ENCODE results near the gene MRPL27.

MRPL27 gene

DNA sequence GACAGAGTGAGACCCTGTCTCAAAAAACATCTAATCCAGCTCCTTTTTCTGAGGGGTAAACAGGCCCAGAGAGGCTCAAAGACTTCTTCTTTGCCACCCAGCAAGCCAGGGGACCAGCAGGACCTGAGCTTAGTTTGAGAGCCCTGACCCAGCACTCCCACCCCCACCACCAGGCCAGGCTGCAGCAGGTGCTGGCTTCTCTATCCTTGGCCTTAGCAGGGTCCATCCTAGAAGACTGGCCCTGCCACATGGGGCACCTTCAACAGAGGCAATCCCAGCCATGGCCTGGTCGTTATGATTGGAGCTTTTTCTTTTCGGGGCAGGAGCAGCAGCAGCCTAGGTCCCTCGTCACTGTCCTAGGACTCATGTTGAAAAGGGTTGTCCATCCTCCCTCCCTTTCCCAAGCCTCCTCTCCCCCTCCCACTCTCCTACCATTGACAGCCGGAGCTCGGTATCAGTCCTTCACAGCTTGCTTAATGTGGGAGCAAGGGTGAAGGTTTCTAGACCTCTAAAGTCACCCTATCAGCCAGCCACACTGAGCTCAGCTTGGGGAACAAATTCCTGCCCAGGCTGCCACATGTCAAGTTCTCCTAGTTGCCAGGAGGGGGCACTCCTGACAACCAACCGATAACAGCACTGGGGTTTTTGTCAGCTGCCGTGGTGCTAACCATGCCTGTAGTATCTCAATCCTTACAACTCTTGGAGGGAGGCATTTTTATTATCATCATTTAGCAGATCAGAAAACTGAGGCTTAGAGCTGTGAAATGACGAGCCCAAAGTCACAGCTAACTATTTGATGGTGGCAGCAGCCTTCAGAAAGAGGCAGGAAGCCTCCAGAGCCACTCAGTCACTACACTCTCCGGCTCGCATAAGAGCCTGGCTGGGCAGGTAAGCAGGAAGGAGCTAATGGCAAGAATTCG, 11.2 kb downstream of the MRPL27 start:
- peak in 3 of 4 experiments; percentile 30 to 37 (median 36) for DNase-seq (ENCODE audit: low read depth in 4 of 4, low spot score in 1 of 4)

DNA sequence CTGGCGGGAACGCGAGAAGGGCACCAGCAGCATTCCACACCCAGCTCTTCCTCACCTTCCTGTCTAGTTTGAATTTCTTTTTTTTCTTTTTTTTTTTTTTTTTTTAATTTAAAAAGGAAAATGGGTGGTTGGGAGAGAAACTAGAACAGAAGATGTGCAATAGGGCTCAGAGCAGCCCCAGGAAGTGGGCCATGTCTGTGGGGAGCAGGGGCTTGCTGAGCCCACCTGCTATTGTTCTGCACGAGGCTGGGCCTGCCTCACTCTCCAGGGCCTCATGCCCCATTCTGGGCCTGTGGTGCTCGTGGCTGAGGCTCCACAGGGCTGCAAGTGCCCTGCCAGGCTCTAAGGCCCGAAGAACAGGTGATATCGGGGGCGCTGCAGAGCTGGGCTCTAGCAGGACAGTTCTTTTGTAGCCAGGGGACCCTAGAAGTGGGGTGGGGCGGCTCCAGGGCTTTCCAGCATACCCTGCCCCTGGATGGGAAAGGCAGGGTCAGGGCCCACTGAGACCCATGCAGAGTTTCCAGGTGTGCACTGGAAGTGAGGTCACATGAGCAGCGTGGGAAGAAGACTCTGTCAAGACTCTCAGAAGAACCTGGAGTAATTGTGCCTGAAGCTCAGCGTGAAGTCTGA, 12.4 kb downstream of the MRPL27 start:
- no peak for DNase-seq (ENCODE audit: low read depth in 4 of 4, low spot score in 1 of 4)

DNA sequence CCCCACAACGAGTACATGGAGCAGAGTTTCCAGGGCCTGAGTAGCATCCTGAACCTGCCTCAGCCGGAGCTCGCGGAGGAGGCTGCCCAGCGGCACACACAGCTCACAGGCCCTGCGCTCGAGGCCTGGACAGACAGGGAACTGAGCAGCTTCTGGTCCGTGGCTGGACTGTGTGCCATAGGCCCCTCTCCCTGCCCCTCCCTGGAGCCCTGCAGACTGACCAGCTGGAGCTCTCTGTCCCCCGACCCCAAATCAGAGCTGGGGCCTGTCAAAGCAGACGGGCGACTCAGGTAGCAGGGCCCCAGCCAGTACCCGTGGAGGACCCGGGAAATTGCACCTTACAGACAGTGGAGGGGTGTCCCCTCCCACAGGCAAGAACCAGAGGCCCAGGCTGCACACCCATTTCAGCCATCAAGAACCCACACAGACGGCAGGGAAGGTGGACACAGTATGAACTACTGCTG, 13.0 kb downstream of the MRPL27 start:
- DNase-seq (ENCODE audit: low read depth in 4 of 4, low spot score in 1 of 4) = no peak

DNA sequence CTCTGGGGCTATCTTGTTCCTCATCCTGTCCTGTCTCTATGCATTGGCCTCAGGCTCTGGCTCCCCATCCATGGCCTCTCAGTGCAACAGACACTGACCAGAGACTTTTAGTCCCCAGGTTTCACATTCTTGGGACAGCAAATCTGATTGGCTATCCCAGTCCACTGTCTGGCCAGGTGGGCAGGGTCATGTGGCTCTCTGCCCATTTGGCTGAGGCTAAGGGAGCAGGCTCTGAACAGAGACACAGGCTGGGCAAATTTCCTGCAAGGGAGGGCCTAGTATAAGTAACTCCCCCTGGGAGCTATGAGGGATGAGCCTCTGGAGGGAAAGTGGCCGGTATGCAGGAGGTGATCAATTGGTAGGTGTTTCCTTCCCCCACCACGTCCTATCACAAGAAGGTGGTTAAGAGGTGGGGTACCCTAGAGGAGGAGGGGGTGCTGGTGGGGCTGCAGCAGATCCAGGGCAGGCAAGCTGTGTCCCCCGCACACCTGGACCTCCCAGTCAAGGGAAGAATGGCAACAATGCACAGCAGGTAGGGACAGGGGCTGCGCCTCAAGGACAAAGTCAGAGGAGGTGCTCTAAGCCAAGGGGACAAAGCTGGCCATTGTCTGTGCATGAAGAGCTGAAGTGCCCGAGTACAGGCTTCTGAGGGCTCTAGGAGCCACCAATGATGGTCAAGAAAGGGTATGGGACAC, 13.8 kb downstream of the MRPL27 start:
- DNase-seq (ENCODE audit: low read depth in 4 of 4, low spot score in 1 of 4) = no peak

DNA sequence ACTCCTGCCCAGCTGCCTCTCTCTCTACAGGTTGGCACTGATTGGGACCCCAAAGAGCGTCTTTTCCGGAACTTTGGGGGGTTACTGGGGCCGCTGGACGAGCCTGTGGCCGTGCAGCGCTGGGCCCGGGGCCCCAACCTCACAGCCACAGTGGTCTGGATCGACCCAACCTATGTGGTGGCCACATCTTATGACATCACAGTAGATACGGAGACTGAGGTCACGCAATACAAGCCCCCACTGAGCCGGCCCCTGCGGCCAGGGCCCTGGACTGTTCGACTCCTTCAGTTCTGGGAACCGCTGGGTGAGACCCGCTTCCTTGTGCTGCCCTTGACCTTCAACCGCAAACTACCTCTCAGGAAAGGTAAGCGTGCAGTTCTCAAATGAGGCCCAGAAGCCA, 14.8 kb downstream of the MRPL27 start:
- no peak for DNase-seq (ENCODE audit: low read depth in 4 of 4, low spot score in 1 of 4)

DNA sequence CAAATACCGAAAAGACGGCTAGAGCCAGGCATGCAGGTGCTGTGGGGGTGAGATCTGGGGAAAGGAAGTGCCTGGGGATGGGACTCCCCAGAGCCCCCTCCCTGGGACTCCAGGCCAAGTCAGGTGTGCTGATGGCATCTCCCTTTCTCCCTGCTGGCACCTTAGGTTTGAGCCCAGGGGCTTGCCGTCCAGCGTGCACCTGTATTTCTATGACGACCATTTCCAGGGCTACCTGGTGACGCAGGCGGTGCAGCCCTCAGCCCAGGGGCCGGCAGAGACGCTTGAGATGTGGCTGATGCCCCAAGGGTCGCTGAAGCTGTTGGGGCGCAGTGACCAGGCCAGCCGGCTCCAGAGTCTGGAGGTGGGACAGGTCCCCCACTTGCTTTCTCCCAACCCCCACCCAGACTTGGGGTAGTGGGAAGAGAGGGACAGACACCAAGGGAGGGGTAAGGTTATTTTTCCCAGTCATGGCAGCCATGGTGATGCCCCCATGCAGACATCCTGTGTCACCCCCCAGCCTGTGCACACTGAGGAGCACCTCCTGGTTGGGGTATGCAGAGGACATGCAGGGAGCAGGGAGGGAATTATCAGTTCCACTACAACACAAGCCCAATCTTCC, 16.0 kb downstream of the MRPL27 start:
- no peak for DNase-seq (ENCODE audit: low read depth in 4 of 4, low spot score in 1 of 4)

DNA sequence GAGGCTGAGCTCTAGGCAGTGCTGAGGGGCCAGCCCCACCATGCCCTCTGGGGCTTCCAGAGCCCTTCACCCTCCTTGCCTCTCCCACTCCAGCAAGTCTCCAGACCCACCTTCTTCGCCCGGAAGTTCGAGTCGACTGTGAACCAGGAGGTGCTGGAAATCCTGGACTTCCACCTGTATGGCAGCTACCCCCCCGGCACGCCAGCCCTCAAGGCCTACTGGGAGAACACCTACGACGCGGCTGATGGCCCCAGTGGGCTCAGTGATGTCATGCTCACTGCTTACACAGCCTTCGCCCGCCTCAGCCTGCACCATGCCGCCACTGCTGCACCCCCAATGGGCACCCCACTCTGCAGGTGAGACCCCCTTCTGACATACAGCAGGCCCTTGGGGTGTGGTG, 16.6 kb downstream of the MRPL27 start:
- no peak for DNase-seq (ENCODE audit: low read depth in 4 of 4, low spot score in 1 of 4)

DNA sequence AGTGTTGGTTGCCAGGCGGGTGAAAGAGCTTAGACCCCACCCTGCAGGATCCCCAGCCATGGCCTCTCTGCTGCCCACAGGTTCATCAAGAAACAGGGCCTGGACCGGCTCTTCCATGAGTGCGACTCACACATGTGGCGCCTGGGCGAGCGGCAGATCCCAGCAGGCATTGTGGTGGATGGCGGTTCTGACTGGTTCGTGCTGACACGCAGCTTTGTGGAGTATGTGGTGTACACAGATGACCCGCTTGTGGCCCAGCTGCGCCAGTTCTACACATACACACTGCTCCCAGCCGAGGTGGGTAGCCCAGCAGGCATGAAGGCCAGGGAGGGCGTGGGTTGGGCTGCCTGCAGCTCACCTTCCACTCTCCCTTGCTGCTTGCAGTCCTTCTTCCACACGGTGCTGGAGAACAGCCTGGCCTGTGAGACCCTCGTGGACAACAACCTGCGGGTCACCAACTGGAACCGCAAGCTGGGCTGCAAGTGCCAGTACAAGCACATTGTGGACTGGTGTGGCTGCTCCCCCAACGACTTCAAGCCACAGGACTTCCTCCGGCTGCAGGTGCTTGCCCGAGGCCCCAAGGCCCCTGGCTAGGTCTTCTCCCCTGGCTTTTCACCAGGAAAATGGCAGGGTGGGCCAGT, 17.2 kb downstream of the MRPL27 start:
- no peak for DNase-seq (ENCODE audit: low read depth in 4 of 4, low spot score in 1 of 4)

DNA sequence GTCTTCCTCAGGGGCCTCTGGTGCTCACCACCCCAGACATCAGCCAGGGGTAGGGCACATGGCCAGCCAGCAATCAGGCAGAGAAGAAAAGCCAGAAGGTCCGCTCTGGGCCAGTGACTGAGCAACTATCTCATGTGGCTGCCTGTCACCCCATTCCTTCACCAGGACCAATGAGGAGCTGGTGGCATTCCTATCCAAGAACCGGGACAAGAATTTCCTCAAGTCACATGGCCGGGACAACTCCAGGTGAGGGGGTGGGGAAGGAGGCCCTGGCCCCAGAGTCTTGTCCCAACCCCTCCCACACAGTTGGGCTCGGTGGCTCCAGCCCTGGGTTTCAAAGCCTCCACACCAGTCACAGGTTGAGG, 17.7 kb downstream of the MRPL27 start:
- DNase-seq (ENCODE audit: low read depth in 4 of 4, low spot score in 1 of 4) = no peak

DNA sequence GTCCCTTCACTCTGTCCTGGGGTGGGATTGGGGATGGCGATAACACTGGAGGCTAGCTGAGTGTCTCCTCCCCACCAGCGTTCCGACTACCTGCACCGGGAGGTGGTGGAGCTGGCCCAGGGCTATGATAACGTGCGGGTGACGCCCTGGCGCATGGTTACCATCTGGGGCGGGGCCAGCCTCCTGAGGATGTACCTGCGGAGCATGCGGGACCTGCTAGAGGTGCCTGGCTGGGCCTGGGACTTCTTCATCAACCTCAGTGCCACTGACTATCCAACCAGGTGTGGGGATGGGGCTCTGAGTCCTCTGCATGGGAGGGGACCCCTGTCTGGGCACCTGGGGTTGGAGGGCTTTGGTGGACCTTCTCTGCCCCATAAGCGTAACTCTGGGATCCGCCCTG, 18.2 kb downstream of the MRPL27 start:
- no peak for DNase-seq (ENCODE audit: low read depth in 4 of 4, low spot score in 1 of 4)

DNA sequence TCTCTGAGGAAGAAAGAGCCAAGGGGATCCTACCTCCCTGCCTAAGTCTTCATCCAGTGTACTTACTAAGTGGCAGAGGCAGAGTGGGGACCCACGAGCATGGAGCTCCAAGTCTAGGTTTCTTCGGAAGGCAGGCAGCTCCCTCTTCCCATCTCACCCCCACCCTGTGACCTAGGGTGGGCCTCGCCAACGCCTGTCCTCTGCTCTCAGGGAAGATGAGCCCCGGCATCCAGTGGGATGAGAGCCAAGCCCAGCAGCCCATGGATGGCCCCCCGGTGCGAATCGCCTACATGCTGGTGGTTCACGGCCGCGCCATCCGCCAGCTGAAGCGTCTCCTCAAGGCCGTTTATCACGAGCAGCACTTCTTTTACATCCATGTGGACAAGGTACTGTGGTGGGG, 18.8 kb downstream of the MRPL27 start:
- DNase-seq (ENCODE audit: low read depth in 4 of 4, low spot score in 1 of 4) = no peak

DNA sequence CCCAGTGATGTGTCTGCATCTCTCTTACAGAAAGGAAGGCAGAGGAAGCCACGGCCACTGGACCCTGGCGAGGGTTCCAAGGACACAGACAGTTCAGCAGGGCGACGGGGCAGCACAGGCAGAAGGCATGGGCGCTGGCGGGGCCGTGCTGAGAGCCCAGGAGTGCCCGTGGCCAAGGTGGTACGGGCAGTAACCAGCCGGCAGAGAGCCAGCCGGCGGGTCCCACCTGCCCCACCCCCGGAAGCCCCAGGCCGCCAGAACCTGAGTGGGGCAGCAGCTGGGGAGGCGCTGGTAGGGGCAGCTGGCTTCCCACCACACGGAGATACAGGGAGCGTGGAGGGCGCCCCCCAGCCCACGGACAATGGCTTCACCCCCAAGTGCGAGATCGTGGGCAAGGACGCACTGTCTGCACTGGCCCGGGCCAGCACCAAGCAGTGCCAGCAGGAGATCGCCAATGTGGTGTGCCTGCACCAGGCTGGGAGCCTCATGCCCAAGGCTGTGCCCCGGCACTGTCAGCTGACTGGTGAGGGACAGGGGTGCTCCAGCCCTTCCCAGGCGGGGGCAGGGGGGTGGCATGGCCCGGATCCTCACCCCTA, 19.3 kb downstream of the MRPL27 start:
- no peak for DNase-seq (ENCODE audit: low read depth in 4 of 4, low spot score in 1 of 4)

DNA sequence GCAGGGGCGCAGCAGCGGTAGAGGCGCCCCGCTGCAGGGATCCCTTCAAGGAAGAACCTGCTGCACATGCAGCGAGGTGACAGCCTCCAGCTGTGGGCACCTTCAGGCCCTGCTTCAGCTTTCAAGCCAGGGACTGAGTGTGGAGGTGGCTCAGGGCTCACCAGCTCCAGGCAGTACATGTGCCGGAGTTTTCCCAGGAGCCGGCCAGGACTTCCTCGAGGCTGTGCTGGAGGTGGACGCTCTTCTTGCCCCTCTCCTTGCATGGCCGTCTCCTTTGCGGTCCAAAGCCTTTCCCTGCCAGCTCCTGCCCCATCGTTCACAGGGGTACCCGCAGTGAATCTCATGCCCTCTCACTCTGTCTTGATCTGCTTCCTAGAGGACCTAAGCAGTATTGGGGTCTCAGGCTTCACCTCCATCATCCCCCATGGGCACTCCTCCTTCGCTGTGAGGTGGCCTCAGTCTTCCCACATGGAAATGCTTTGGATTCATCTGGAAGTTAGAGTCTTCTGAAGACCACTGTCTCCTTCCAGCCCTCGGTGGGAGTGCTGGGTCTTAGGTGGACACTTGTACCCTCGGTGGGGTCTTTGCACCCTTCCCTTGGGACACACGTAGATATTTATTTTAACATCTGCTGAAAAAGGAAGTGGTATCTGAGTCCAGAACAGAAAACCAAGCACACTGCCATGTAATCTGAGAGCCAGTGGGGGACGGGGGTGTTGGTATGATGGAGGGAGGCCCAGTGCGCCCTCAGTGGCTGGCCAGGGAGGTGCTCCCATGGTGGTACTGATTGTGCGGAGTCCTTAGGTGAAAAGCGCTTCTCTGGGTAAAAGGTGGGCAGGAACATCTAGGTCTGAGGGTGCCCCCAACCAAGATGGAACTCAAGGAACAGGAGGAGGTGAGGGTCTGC, 20.0 kb downstream of the MRPL27 start:
- no peak for DNase-seq (ENCODE audit: low read depth in 4 of 4, low spot score in 1 of 4)

DNA sequence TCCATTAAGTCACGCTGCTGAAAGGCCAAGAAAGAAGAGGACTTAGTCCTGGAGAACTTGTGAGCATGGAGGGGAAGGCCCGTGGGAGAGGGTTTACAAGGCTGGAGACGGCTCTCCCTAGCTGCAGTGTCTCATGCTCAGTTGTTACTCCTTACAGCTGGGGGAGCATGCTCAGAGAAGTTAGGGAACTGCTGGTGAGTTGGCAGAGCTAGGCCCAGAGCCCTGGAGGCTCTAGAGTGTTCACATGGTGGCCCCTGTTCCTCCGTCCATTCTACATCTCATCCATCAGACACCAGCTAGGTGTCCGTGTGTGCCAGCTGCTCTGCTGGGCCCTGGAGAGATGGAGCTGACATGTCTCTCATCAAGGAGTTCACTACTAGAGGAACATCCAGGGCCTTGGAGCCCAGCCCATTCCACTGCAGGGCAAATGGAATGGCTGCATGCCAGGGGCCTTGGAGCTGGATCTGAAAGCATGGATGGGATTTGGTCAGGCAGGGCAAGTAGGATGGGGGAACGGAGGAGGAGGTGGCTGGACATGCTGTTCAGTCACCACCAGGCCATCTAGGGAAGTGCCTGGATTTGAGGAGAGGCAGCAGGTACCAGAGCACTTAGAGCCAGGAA, 20.8 kb downstream of the MRPL27 start:
- no peak for DNase-seq (ENCODE audit: low read depth in 4 of 4, low spot score in 1 of 4)

DNA sequence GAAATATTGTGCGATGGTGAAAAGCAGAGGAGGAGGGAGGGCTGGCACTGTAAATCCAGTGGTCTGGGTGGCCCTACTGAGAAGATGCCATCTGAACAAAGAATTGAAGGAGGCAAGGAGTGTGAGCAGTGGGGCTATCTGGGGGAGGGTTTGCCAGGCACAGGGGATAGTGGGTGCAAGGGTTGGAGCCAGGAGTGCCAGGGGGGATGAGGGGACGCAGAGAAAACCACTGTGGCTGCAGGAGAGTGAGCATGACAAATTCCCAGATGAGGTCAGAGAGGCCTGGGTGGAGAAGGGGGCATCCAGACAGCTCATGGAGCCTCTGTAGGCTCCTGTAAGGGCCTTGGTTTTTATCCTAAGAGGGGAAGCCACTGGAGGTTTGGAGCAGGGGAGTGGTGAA, 22.3 kb downstream of the MRPL27 start:
- DNase-seq (ENCODE audit: low read depth in 4 of 4, low spot score in 1 of 4) = no peak

DNA sequence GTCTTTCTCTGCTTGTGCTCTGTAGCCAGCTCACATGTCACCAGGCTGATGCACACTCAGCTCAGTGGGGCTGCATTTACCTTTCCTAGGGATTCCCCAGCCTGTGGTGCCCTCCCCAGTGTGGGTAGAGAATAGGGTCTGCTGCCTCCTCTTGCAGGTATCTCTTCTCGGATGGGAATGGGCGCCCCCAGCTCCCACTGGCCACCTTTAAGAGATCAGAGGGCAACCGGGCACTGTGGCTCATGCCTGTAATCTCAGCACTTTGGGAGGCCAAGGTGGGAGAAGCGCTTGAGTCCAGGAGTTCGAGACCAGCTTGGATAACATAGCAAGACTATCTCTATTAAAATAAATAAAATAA, 23.8 kb downstream of the MRPL27 start:
- DNase-seq (ENCODE audit: low read depth in 4 of 4, low spot score in 1 of 4) = no peak

DNA sequence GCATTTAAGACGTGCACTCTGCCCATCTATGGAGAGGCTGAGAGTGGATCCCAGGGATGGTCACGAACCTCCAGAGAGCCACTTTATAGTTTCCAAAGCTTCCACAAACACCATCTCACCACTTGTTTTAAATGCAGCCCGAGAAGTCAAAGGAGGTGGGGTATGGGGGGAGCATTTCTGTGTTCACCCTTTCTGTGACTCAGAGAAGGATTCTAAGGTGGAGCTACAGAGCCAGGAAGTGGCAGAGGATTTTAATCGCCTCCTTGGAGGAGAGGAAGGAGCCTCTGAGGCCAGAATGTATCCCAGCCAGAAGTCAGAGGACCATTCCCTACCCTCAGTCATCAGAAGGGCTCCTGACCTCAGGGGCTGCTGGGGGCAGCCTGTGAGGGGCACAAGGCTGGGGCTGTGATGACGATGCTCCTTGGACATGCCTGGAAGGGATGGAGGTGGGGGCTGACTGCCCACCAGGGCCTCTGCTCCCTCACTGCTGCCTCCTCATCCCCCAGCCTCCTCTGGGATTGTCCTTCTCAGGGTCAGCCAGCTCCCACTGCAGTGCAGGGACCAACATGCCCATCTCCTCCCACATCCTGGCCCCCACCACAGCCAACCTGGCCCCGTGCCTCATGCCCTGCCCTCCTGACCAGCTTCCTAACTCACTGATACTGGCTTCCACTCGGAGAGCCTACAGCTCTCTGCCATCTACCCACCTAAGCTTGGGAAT, 24.3 kb downstream of the MRPL27 start:
- no peak for DNase-seq (ENCODE audit: low read depth in 4 of 4, low spot score in 1 of 4)

DNA sequence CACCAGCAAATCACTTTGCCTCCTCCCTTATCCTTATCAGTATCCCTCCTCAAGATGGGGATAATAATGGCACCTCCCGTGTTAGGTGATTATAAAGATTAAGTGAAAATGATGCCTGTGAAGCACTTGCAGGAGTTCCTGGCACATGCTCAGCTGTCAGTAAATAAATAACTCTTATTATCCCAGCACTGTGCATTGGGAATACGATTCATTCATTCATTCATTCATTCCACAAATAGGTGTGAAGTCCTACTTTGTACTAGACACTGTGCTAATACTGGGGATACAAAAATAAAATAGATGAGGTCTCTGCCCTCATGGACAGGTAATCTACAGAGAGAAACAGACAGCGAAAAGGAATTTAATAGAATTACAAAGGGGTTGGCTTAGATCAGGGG, 25.1 kb downstream of the MRPL27 start:
- DNase-seq (ENCODE audit: low read depth in 4 of 4, low spot score in 1 of 4) = no peak
